ENCODE results near the gene GRM8.
A peak's percentile ranks its signal among the peaks of the same experiment; 100 is the strongest.

- TF ChIP-seq CTCF (IDR thresholded peaks at IDR 0.05; ENCODE audit: low read depth, low read length, missing input control) (peak; percentile 30), EGR1 (IDR thresholded peaks at IDR 0.05; ENCODE audit: low read depth in 2 of 2) (no peak), MAX (IDR thresholded peaks at IDR 0.05) (no peak), SP1 (IDR thresholded peaks at IDR 0.05) (no peak), REST (IDR thresholded peaks at IDR 0.05) (no peak), YY1 (IDR thresholded peaks at IDR 0.05) (no peak), FOXA2 (IDR thresholded peaks at IDR 0.05) (no peak), TAF1 (conservative IDR thresholded peaks at IDR 0.05) (no peak), GABPA (IDR thresholded peaks at IDR 0.05 in 1 of 2, conservative IDR thresholded peaks at IDR 0.05 in 1 of 2) (no peak), ATF3 (IDR thresholded peaks at IDR 0.05) (no peak), RAD21 (IDR thresholded peaks at IDR 0.05) (peak; percentile 72 to 75), JUND (IDR thresholded peaks at IDR 0.05) (no peak)
Observed at GRCh38 chr7:127066974-127067373, 185.8 kb downstream of the GRM8 start.
